ENCODE measurements around the gene CNTRL.

- TF ChIP-seq, protein P1, sequence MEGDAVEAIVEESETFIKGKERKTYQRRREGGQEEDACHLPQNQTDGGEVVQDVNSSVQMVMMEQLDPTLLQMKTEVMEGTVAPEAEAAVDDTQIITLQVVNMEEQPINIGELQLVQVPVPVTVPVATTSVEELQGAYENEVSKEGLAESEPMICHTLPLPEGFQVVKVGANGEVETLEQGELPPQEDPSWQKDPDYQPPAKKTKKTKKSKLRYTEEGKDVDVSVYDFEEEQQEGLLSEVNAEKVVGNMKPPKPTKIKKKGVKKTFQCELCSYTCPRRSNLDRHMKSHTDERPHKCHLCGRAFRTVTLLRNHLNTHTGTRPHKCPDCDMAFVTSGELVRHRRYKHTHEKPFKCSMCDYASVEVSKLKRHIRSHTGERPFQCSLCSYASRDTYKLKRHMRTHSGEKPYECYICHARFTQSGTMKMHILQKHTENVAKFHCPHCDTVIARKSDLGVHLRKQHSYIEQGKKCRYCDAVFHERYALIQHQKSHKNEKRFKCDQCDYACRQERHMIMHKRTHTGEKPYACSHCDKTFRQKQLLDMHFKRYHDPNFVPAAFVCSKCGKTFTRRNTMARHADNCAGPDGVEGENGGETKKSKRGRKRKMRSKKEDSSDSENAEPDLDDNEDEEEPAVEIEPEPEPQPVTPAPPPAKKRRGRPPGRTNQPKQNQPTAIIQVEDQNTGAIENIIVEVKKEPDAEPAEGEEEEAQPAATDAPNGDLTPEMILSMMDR (IDR thresholded peaks at IDR 0.05; ENCODE audit: low read depth, low read length, missing input control), result no peak
- TF ChIP-seq GABPA (IDR thresholded peaks at IDR 0.05 in 1 of 2, conservative IDR thresholded peaks at IDR 0.05 in 1 of 2), result peak in 1 of 2 donors; percentile 31
- TF ChIP-seq, protein P2, sequence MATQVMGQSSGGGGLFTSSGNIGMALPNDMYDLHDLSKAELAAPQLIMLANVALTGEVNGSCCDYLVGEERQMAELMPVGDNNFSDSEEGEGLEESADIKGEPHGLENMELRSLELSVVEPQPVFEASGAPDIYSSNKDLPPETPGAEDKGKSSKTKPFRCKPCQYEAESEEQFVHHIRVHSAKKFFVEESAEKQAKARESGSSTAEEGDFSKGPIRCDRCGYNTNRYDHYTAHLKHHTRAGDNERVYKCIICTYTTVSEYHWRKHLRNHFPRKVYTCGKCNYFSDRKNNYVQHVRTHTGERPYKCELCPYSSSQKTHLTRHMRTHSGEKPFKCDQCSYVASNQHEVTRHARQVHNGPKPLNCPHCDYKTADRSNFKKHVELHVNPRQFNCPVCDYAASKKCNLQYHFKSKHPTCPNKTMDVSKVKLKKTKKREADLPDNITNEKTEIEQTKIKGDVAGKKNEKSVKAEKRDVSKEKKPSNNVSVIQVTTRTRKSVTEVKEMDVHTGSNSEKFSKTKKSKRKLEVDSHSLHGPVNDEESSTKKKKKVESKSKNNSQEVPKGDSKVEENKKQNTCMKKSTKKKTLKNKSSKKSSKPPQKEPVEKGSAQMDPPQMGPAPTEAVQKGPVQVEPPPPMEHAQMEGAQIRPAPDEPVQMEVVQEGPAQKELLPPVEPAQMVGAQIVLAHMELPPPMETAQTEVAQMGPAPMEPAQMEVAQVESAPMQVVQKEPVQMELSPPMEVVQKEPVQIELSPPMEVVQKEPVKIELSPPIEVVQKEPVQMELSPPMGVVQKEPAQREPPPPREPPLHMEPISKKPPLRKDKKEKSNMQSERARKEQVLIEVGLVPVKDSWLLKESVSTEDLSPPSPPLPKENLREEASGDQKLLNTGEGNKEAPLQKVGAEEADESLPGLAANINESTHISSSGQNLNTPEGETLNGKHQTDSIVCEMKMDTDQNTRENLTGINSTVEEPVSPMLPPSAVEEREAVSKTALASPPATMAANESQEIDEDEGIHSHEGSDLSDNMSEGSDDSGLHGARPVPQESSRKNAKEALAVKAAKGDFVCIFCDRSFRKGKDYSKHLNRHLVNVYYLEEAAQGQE (IDR thresholded peaks at IDR 0.05), result peak; percentile 52
- peak; percentile 77 for TF ChIP-seq SP1 (IDR thresholded peaks at IDR 0.05)
- TF ChIP-seq FOXA1 (IDR thresholded peaks at IDR 0.05), result peak; percentile 56
- TF ChIP-seq, protein P3, sequence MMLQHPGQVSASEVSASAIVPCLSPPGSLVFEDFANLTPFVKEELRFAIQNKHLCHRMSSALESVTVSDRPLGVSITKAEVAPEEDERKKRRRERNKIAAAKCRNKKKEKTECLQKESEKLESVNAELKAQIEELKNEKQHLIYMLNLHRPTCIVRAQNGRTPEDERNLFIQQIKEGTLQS (IDR thresholded peaks at IDR 0.05), result no peak
- TF ChIP-seq, protein P4, sequence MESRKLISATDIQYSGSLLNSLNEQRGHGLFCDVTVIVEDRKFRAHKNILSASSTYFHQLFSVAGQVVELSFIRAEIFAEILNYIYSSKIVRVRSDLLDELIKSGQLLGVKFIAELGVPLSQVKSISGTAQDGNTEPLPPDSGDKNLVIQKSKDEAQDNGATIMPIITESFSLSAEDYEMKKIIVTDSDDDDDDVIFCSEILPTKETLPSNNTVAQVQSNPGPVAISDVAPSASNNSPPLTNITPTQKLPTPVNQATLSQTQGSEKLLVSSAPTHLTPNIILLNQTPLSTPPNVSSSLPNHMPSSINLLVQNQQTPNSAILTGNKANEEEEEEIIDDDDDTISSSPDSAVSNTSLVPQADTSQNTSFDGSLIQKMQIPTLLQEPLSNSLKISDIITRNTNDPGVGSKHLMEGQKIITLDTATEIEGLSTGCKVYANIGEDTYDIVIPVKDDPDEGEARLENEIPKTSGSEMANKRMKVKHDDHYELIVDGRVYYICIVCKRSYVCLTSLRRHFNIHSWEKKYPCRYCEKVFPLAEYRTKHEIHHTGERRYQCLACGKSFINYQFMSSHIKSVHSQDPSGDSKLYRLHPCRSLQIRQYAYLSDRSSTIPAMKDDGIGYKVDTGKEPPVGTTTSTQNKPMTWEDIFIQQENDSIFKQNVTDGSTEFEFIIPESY (IDR thresholded peaks at IDR 0.05), result peak; percentile 70
Measured at GRCh38 chr9:121026768-121027167, 48.0 kb upstream of the CNTRL start.

Measured in liver (tissue), 3 donors.